NOMO-1 (cell line): ENCODE results near the gene KCNH6.

Experiments
- DNase-seq, 2 experiments: peaks; one replicate each; lab custom pipeline; 2025; ENCODE audit not compliant: unreplicated experiment in 2 of 2; lab: John Stamatoyannopoulos, UW

KCNH6 gene

GRCh38 chr17:63523253-63523855 is at the start of gene KCNH6:
TSS of gene KCNH6 (plus strand) at chr17:63523358. CDS start at chr17:63523414, 56 bp downstream.
- DNase-seq = no peak

- DNase-seq = no peak
Measured at GRCh38 chr17:63474174-63474573, 49.0 kb upstream of the KCNH6 start.

GRCh38 chr17:63474586-63475460 is 48.3 kb upstream of the KCNH6 start:
- DNase-seq = no peak

- DNase-seq = no peak
Measured at GRCh38 chr17:63475491-63476412, 47.4 kb upstream of the KCNH6 start.

- no peak for DNase-seq
Measured at GRCh38 chr17:63476459-63476853, 46.7 kb upstream of the KCNH6 start.

- peak; percentile 29 to 39 for DNase-seq
Measured at GRCh38 chr17:63476854-63477479, 46.2 kb upstream of the KCNH6 start, which contains the start of gene ACE. TSS of gene ACE (plus strand) at chr17:63477061. CDS start at chr17:63477095, 34 bp downstream.

GRCh38 chr17:63477480-63478440 is 45.4 kb upstream of the KCNH6 start:
- DNase-seq = no peak

GRCh38 chr17:63478814-63479494 is 44.2 kb upstream of the KCNH6 start:
- peak; percentile 76 to 83 for DNase-seq

- no peak for DNase-seq
Measured at GRCh38 chr17:63479495-63480184, 43.5 kb upstream of the KCNH6 start.

GRCh38 chr17:63480192-63480784 is 42.9 kb upstream of the KCNH6 start:
- no peak for DNase-seq

GRCh38 chr17:63480826-63481487 is 42.2 kb upstream of the KCNH6 start:
- no peak for DNase-seq

- DNase-seq = no peak
Measured at GRCh38 chr17:63481488-63481870, 41.7 kb upstream of the KCNH6 start.

- DNase-seq = no peak
Measured at GRCh38 chr17:63482509-63482908, 40.6 kb upstream of the KCNH6 start.

- no peak for DNase-seq
Measured at GRCh38 chr17:63483038-63483437, 40.1 kb upstream of the KCNH6 start.

GRCh38 chr17:63483655-63484575 is 39.2 kb upstream of the KCNH6 start:
- no peak for DNase-seq

GRCh38 chr17:63486317-63487013 is 36.7 kb upstream of the KCNH6 start:
- no peak for DNase-seq
